ENCODE data around the gene DCUN1D5. TPM values are rescaled to one million over a fixed set of nuclear protein-coding genes. Genes with fewer than 3 reads are reported as not detected.

The DCUN1D5 gene
- total and polyA plus RNA-seq, 9 of the 15 experiments (the other 6 are each of a cell fraction or from before 2014, with no cell fraction given) = 38.4 to 242 (median 115) TPM

- TF ChIP-seq, protein P1, sequence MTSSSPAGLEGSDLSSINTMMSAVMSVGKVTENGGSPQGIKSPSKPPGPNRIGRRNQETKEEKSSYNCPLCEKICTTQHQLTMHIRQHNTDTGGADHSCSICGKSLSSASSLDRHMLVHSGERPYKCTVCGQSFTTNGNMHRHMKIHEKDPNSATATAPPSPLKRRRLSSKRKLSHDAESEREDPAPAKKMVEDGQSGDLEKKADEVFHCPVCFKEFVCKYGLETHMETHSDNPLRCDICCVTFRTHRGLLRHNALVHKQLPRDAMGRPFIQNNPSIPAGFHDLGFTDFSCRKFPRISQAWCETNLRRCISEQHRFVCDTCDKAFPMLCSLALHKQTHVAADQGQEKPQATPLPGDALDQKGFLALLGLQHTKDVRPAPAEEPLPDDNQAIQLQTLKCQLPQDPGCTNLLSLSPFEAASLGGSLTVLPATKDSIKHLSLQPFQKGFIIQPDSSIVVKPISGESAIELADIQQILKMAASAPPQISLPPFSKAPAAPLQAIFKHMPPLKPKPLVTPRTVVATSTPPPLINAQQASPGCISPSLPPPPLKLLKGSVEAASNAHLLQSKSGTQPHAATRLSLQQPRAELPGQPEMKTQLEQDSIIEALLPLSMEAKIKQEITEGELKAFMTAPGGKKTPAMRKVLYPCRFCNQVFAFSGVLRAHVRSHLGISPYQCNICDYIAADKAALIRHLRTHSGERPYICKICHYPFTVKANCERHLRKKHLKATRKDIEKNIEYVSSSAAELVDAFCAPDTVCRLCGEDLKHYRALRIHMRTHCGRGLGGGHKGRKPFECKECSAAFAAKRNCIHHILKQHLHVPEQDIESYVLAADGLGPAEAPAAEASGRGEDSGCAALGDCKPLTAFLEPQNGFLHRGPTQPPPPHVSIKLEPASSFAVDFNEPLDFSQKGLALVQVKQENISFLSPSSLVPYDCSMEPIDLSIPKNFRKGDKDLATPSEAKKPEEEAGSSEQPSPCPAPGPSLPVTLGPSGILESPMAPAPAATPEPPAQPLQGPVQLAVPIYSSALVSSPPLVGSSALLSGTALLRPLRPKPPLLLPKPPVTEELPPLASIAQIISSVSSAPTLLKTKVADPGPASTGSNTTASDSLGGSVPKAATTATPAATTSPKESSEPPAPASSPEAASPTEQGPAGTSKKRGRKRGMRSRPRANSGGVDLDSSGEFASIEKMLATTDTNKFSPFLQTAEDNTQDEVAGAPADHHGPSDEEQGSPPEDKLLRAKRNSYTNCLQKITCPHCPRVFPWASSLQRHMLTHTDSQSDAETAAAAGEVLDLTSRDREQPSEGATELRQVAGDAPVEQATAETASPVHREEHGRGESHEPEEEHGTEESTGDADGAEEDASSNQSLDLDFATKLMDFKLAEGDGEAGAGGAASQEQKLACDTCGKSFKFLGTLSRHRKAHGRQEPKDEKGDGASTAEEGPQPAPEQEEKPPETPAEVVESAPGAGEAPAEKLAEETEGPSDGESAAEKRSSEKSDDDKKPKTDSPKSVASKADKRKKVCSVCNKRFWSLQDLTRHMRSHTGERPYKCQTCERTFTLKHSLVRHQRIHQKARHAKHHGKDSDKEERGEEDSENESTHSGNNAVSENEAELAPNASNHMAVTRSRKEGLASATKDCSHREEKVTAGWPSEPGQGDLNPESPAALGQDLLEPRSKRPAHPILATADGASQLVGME (CRISPR knock-in tag; IDR thresholded peaks at IDR 0.05) = no peak
- TF ChIP-seq POLR2AphosphoS2 (IDR thresholded peaks at IDR 0.05; ENCODE audit: low read length) = no peak
- no peak for TF ChIP-seq ZNF449 (CRISPR knock-in tag; IDR thresholded peaks at IDR 0.05)
- TF ChIP-seq RUNX1 (IDR thresholded peaks at IDR 0.05; ENCODE audit: low read depth) = no peak
- no peak for TF ChIP-seq ADNP (tag; IDR thresholded peaks at IDR 0.05)
- TF ChIP-seq PCBP1 (IDR thresholded peaks at IDR 0.05; ENCODE audit: low read depth, low read length, poor library complexity, severe bottlenecking) = peak; percentile 74
- TF ChIP-seq EP400 (IDR thresholded peaks at IDR 0.05) = peak; percentile 64
- TF ChIP-seq RCOR1 (IDR thresholded peaks at IDR 0.05; ENCODE audit: borderline replicate concordance in 1 of 2, low read depth in 2 of 2, low read length in 2 of 2) = peak in 1 of 2 experiments; percentile 44; a peak in 1 of 4 replicates
- TF ChIP-seq SMAD1 (IDR thresholded peaks at IDR 0.05; ENCODE audit: low read depth, low read length, partially characterized antibody) = no peak
- TF ChIP-seq, protein P2, sequence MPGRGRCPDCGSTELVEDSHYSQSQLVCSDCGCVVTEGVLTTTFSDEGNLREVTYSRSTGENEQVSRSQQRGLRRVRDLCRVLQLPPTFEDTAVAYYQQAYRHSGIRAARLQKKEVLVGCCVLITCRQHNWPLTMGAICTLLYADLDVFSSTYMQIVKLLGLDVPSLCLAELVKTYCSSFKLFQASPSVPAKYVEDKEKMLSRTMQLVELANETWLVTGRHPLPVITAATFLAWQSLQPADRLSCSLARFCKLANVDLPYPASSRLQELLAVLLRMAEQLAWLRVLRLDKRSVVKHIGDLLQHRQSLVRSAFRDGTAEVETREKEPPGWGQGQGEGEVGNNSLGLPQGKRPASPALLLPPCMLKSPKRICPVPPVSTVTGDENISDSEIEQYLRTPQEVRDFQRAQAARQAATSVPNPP (IDR thresholded peaks at IDR 0.05; ENCODE audit: borderline replicate concordance, insufficient read depth, insufficient read length) = no peak
- TF ChIP-seq RB1 (IDR thresholded peaks at IDR 0.05; ENCODE audit: low read depth) = 0 out of 2 replicates have a peak, but pooled peaks have one; percentile 28
- TF ChIP-seq EHMT2 (IDR thresholded peaks at IDR 0.05) = no peak
- no peak for TF ChIP-seq ZNF175 (CRISPR knock-in tag; IDR thresholded peaks at IDR 0.05; ENCODE audit: low read depth)
- no peak for TF ChIP-seq RBM15 (IDR thresholded peaks at IDR 0.05; ENCODE audit: insufficient read depth, low read length)
- no peak for TF ChIP-seq ARNT (IDR thresholded peaks at IDR 0.05)
- no peak for TF ChIP-seq ATF4 (CRISPR knock-in tag; IDR thresholded peaks at IDR 0.05)
- TF ChIP-seq NCOR1 (IDR thresholded peaks at IDR 0.05) = no peak
Observed at GRCh38 chr11:103108933-103109817, 17.2 kb upstream of the DCUN1D5 start, which contains the start of gene DYNC2H1 (continued).
